Rectal smooth muscle tissue (tissue), 1 donor: ENCODE measurements around the gene TXLNB.
"Not testable (repeated sequence)": the region's sequence is repeated elsewhere in the genome, so short reads cannot be mapped to it uniquely, and the experiment has no call there.

Experiments used
- H3K27ac ChIP-seq: one replicate; pipeline ENCODE4 v1.7.0; 2013; ENCODE audit warnings: low read depth, low read length, inconsistent platforms
- H3K27me3 ChIP-seq: one replicate; pipeline ENCODE4 v1.7.0; 2013; ENCODE audit warnings: low read length; ENCODE audit not compliant: control insufficient read depth, insufficient read depth
- H3K36me3 ChIP-seq: one replicate; pipeline ENCODE4 v1.7.0; 2013; ENCODE audit warnings: low read length; ENCODE audit not compliant: control insufficient read depth, insufficient read depth
- H3K4me1 ChIP-seq: one replicate; pipeline ENCODE4 v1.7.0; 2013; ENCODE audit warnings: low read length; ENCODE audit not compliant: control insufficient read depth, insufficient read depth
- H3K4me3 ChIP-seq: one replicate; pipeline ENCODE4 v1.7.0; 2013; ENCODE audit warnings: low read length
- H3K9ac ChIP-seq: one replicate; pipeline ENCODE4 v1.7.0; 2013; ENCODE audit warnings: low read length

The TXLNB gene

GRCh38 chr6:139306291-139306981 lies 14.6 kb upstream of the TXLNB start:
- H3K9ac ChIP-seq, result no peak overlapping the region
- no peak overlapping the region for H3K4me3 ChIP-seq
- H3K27ac ChIP-seq, result no peak overlapping the region
- no peaks in the 10 kb centered on the region for H3K27me3 ChIP-seq
- no peaks in the 10 kb centered on the region for H3K4me1 ChIP-seq
- no peaks in the 10 kb centered on the region for H3K36me3 ChIP-seq

GRCh38 chr6:139303185-139303584 lies 11.4 kb upstream of the TXLNB start:
- H3K36me3 ChIP-seq, result no peaks in the 10 kb centered on the region
- no peak overlapping the region for H3K4me3 ChIP-seq
- no peak overlapping the region for H3K27ac ChIP-seq
- H3K9ac ChIP-seq, result no peak overlapping the region
- H3K27me3 ChIP-seq, result no peaks in the 10 kb centered on the region
- no peaks in the 10 kb centered on the region for H3K4me1 ChIP-seq

GRCh38 chr6:139297921-139298320 lies 6.1 kb upstream of the TXLNB start:
- no peak overlapping the region for H3K9ac ChIP-seq
- H3K4me3 ChIP-seq, result no peak overlapping the region
- H3K27ac ChIP-seq, result no peak overlapping the region
- no peaks in the 10 kb centered on the region for H3K4me1 ChIP-seq
- H3K27me3 ChIP-seq, result no peaks in the 10 kb centered on the region
- no peaks in the 10 kb centered on the region for H3K36me3 ChIP-seq

GRCh38 chr6:139296927-139297326 lies 5.1 kb upstream of the TXLNB start:
- peaks cover 7% of the 10 kb centered on the region for H3K4me1 ChIP-seq
- H3K36me3 ChIP-seq, result no peaks in the 10 kb centered on the region
- no peaks in the 10 kb centered on the region for H3K27me3 ChIP-seq
- no peak overlapping the region for H3K27ac ChIP-seq
- no peak overlapping the region for H3K9ac ChIP-seq
- H3K4me3 ChIP-seq, result no peak overlapping the region

GRCh38 chr6:139295901-139296300 lies 4.1 kb upstream of the TXLNB start:
- Histone ChIP-seq H3K4me3 (no peak overlapping the region), H3K9ac (no peak overlapping the region), H3K27me3 (no peaks in the 10 kb centered on the region), H3K4me1 (peaks cover 16% of the 10 kb centered on the region), H3K36me3 (no peaks in the 10 kb centered on the region), H3K27ac (no peak overlapping the region)

GRCh38 chr6:139294090-139294489 lies 2.3 kb upstream of the TXLNB start:
- Histone ChIP-seq H3K9ac (no peak overlapping the region), H3K4me3 (no peak overlapping the region), H3K36me3 (no peaks in the 10 kb centered on the region), H3K27me3 (no peaks in the 10 kb centered on the region), H3K27ac (no peak overlapping the region), H3K4me1 (peaks cover 22% of the 10 kb centered on the region)

GRCh38 chr6:139293230-139293629 lies 1.4 kb upstream of the TXLNB start:
- H3K36me3 ChIP-seq, H3K9ac ChIP-seq, H3K27me3 ChIP-seq, H3K4me3 ChIP-seq, H3K27ac ChIP-seq: not testable (repeated sequence)
- H3K4me1 ChIP-seq, result peaks cover 22% of the 10 kb centered on the region

GRCh38 chr6:139290787-139291311 lies 949 bp downstream of the TXLNB start:
- peak overlapping the region; percentile 78 for H3K27ac ChIP-seq
- H3K27me3 ChIP-seq, result no peaks in the 10 kb centered on the region
- H3K4me1 ChIP-seq, result peaks cover 22% of the 10 kb centered on the region
- no peak overlapping the region for H3K9ac ChIP-seq
- no peak overlapping the region for H3K4me3 ChIP-seq
- H3K36me3 ChIP-seq, result no peaks in the 10 kb centered on the region

- no peaks in the 10 kb centered on the region for H3K36me3 ChIP-seq
- H3K9ac ChIP-seq, result no peak overlapping the region
- H3K4me3 ChIP-seq, result no peak overlapping the region
- H3K27me3 ChIP-seq, result no peaks in the 10 kb centered on the region
- H3K4me1 ChIP-seq, result peaks cover 22% of the 10 kb centered on the region
- H3K27ac ChIP-seq, result no peak overlapping the region
Observed at GRCh38 chr6:139289233-139289632, 2.6 kb downstream of the TXLNB start.

GRCh38 chr6:139288496-139289040 lies 3.2 kb downstream of the TXLNB start:
- no peaks in the 10 kb centered on the region for H3K36me3 ChIP-seq
- H3K9ac ChIP-seq, result no peak overlapping the region
- no peak overlapping the region for H3K27ac ChIP-seq
- H3K4me1 ChIP-seq, result peaks cover 22% of the 10 kb centered on the region
- no peaks in the 10 kb centered on the region for H3K27me3 ChIP-seq
- no peak overlapping the region for H3K4me3 ChIP-seq

- Histone ChIP-seq H3K27me3 (no peaks in the 10 kb centered on the region), H3K36me3 (no peaks in the 10 kb centered on the region), H3K9ac (no peak overlapping the region), H3K4me3 (no peak overlapping the region), H3K4me1 (peaks cover 22% of the 10 kb centered on the region), H3K27ac (no peak overlapping the region)
Observed at GRCh38 chr6:139287868-139288267, 3.9 kb downstream of the TXLNB start.

GRCh38 chr6:139286438-139286837 lies 5.4 kb downstream of the TXLNB start:
- H3K4me3 ChIP-seq, H3K36me3 ChIP-seq, H3K27ac ChIP-seq, H3K27me3 ChIP-seq, H3K9ac ChIP-seq: not testable (repeated sequence)
- H3K4me1 ChIP-seq, result peaks cover 10% of the 10 kb centered on the region

GRCh38 chr6:139285590-139285989 lies 6.2 kb downstream of the TXLNB start:
- no peaks in the 10 kb centered on the region for H3K36me3 ChIP-seq
- no peak overlapping the region for H3K9ac ChIP-seq
- H3K4me3 ChIP-seq, result no peak overlapping the region
- peaks cover 3% of the 10 kb centered on the region for H3K4me1 ChIP-seq
- no peak overlapping the region for H3K27ac ChIP-seq
- H3K27me3 ChIP-seq, result no peaks in the 10 kb centered on the region
